Activated gamma-delta T cell (primary cell): ENCODE measurements around the gene KNSTRN.

Source experiments
- DNase-seq: peaks from one replicate; lab custom pipeline; 2025; lab: John Stamatoyannopoulos, UW
- total RNA-seq, 2 donors: gene quantifications; one replicate each; lab custom pipeline; 2026; lab: John Stamatoyannopoulos, UW

KNSTRN gene, protein sequence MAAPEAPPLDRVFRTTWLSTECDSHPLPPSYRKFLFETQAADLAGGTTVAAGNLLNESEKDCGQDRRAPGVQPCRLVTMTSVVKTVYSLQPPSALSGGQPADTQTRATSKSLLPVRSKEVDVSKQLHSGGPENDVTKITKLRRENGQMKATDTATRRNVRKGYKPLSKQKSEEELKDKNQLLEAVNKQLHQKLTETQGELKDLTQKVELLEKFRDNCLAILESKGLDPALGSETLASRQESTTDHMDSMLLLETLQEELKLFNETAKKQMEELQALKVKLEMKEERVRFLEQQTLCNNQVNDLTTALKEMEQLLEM
- 11.6 to 13.3 reads per million in 2 donors for total RNA-seq

DNA sequence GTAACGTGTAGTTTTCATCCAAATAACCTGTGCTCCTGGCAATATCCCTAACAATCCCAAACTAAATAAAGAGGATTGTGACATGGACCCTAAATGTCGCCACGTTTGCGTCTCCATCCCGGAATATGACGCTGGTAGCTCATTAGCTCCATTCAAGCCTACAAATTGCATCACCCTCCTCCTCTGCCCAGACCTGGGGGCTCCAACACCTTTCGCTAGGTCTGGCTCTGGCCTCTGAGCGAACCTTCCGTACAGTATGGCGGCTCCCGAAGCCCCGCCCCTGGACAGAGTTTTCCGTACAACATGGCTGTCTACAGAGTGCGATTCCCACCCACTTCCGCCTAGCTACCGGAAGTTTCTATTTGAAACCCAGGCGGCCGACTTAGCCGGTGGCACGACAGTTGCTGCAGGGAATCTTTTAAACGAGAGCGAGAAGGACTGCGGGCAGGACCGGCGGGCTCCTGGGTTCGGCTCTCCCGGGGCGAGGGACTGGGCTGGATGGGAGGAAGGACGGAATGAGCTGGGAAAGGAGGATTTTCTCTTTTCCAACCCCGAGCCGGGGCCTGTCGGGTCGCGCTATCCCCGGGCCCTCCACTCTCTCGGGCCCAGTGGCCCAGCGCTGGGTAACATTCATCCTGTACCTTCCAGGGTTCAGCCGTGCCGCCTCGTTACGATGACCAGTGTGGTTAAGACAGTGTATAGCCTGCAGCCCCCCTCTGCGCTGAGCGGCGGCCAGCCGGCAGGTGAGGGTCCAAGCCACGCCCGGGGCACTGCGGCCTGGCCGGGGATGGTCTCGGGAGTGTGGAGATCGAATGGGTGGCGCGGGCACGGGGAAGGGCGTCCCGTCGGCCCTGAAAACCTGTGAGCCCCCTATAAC, at the start of gene KNSTRN:
Gene KNSTRN (plus strand): TSS at position 142 of the 877 bp plus-strand sequence. CDS start 115 bp downstream, at position 257.
- peak; percentile 37 for DNase-seq

DNA sequence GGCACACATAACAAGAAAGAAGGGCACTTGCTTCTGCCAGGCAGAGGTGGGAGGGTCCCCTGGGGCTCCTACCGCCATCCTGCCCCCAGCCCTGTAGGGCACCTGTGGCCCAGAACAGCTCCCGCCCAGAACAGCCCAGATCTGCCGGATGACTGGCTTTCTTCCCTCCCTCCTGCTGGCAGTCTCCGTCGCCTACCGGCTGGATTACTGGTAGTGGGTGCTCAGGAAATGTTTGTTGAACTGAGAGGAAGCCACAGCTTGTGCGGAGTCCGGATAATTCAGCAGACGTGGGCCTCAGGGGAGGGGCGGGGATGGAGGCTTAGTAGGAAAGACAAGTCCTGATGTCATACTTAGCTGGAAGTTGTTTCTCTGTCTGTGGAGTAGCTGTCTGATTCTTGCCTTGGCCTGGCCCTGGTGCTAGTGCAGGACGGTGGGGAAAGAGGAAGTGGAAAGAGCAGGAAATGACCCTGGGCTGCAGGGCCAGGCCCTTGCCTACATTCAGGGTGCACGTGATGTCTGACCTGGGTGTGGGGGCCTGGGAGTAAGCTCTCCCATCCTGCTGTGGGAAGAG, 48.5 kb upstream of the KNSTRN start:
- no peak for DNase-seq

GRCh38 chr15:40334541-40334940, 48.0 kb upstream of the KNSTRN start:
- DNase-seq, result no peak

GRCh38 chr15:40334941-40335795, 47.4 kb upstream of the KNSTRN start:
- DNase-seq, result no peak

GRCh38 chr15:40335938-40336743, 46.4 kb upstream of the KNSTRN start:
- no peak for DNase-seq

GRCh38 chr15:40336744-40337122, 45.8 kb upstream of the KNSTRN start:
- DNase-seq, result no peak

- no peak for DNase-seq
Measured at GRCh38 chr15:40337597-40337996, 44.9 kb upstream of the KNSTRN start.

- DNase-seq, result peak; percentile 22
Measured at GRCh38 chr15:40338041-40338657, 44.4 kb upstream of the KNSTRN start.

DNA sequence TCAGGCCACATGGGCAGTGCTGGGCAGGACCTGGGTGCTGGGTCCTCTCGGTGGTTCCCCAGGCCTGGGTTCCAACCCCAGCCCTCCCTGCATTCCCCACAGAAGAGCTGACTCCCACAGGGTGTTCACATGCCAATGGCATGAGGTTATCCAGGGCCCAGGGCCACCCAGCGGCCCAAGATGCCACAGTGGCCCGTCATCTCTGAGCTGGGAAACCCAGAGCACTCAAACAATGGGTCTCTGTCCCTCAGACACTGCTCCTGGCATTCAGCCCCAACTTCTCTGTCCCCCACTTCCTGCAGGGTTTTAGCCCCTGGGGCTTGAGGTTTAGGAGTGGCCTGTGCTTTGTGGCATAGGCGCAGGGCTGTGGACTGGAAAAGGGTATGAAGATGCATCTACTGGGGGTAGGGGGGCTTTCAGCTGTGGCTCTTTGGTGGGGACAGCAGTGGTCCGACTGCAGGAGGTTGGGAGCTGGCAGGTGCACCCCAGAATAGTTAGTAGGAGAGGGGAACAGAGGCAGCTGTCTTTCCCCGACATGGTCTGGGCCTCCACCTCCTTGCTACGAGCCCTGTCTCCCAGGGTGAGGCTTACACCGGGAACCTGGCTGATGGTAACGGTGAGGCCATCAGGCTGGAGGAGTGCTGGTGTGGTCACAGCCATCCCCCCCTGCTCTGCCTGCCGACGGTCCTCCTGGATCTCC, 43.5 kb upstream of the KNSTRN start:
- DNase-seq, result no peak

DNA sequence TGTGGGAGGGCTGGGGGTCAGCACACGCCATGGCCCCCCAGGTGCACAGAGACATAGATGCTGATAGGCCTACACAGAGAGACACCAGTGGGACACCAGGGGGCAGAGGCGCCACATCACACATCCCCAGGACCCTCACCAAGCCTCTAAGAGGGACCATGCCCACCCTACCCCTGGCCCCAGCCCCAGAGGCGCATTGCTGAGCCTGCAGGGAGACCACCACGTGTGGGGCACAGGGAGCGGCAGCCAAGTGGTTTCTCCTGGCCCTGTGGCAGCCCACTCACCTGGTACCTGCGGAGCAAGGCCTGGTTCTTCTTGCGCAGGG, 42.9 kb upstream of the KNSTRN start:
- DNase-seq, result no peak

GRCh38 chr15:40340038-40340739, 42.3 kb upstream of the KNSTRN start:
- no peak for DNase-seq

DNA sequence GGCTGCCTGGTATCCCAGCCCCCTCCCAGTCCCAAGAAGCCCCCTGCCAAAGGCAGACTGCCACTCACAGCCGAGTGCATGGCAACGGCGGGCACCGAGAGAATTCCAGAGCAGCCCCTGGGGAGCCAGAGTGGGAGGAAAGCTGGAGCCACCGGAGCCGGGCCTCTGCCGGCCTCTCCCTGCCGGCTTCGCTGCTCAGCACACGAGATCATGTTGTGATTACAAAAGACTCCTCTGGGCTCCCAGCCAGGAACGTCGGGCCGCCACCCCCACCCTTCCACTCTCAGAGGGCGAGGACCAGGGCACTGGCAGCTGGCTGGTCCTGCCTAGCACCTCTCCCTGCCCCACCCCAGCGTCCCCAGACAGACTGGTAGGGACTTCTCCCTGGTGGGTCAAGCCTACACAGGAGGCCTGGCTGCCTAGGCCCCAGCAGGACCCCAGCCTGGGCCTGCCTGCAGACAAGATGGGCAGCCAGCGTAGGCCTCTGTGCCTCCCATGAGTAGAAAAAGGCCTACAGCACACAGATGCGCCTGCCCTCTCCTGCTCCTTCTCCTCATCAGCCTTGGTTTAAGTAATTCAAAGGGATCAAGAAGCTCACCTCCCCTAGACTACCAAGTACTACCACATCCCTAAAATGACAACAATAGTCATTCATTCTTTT, 41.7 kb upstream of the KNSTRN start, which contains the start of gene CCDC9B:
Gene CCDC9B (minus strand): TSS at position 200 of the 661 bp plus-strand sequence. CDS start 120 bp downstream, at position 80.
- no peak for DNase-seq

DNA sequence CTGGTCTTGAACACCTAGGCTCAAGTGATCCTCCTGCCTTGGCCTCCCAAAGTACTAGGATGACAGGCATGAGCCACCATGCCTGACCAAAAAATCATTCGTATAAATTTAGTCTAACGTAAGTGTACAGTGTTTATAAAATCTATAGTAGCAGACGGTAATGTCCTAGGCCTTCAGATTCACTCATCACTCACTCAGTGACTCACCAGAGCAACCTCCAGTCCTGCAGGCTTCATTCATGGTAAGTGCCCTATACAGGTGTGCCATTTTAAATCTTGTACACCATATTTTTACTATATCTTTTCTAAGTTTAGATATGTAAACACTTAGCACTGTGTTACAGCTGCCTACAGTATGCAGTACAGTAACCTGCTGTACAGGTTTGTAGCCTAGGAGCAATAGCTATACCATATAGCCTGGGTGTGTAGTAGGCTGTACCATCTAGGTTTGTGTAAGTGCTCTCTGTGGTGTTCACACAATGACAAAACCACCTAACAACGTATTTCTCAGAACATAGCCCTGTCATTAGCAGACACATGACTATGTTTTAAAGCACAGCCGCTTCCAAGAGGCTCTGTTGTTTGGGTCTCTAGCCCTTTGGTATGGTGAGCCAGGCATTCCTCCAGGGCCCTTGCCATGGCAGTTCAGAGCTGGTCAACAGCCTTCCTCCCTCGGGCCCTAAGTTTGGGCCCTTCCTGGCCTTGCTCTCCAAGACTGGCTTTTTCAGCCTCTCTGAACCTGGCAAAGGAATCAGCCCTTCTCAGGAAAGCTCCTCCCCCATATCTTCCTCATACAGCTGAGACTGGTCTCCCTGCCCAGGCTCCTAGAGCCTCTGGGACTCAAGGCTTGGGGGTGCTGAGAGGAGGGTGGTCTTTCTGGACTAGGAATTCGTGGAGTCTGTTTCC, 39.9 kb upstream of the KNSTRN start:
- no peak for DNase-seq

DNA sequence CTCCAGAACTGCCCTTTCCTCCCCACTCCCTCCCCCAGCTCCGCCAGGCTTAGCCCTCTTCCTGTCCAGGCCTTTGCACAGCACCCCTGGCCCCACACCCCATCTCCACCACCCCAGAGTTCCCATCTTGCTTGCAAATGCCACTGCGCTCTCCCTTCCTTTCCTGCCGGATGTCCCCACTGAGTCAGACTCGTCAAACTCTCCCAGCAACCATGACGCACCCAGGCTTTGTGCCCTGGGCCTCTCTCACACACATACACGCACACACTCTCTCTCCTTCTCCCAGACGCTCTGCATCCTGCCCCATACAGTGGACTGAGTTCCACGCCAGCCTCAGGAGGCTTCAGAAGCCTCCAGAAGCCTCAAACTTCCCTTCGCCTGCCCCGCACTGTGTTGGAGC, 39.0 kb upstream of the KNSTRN start:
- DNase-seq, result no peak

- DNase-seq, result no peak
Measured at GRCh38 chr15:40344217-40344616, 38.3 kb upstream of the KNSTRN start.

DNA sequence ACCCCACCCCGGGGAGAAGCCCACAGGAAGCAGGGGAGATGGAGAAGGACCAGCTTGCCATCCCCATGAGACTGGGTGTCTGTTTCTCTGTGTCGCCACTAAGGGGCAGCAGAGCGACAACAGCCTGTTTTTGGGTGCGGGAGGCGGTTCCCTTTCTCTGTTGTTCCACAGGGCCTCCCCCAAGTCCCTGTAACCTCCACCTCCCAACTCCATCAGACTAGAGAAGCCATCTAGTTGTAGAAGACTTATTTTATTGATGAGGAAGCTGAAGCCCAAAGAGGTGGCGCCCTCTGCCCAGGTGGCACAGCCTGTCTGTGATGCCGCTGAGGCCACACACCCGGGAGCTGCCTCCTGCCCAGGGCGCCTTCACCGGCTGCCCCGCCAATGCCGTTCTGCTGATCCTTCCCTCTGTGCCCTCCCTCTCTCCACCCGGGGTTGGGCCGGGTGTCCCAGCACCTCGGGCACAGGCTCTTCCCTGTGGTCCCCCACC, 37.8 kb upstream of the KNSTRN start:
- no peak for DNase-seq

GRCh38 chr15:40345225-40345866, 37.2 kb upstream of the KNSTRN start:
- DNase-seq, result no peak
